AG04450 (cell line): ENCODE measurements around the gene OR51B2. TPM values are rescaled to one million over a fixed set of nuclear protein-coding genes. Genes with fewer than 3 reads are reported as not detected.
"Not testable (repeated sequence)": the region's sequence is repeated elsewhere in the genome, so short reads cannot be mapped to it uniquely, and the experiment has no call there.

Experiments used
- CTCF ChIA-PET: fragments of 300-600, 350-600 bp; formaldehyde crosslinking; extraction: SDS; loops from one replicate; lab custom pipeline; 2022; ENCODE audit warnings: antibody characterized with exemption, inconsistent platforms; lab: Charles Lee
- POLR2A ChIA-PET: fragments of 350-600 bp; formaldehyde crosslinking; extraction: SDS; loops from one replicate; lab custom pipeline; 2021; ENCODE audit warnings: antibody characterized with exemption, inconsistent platforms; lab: Yijun Ruan, JAX
- DNase-seq: peaks from one replicate; pipeline ENCODE4 v3.0.0-alpha.2; 2011; ENCODE audit warnings: low read depth, low spot score
- H3K27ac ChIP-seq: one replicate; pipeline ENCODE4 v1.5.1; 2012; ENCODE audit warnings: low read depth, low read length, control low read depth
- H3K27me3 ChIP-seq: one replicate; pipeline ENCODE4 v1.6.0; 2012; ENCODE audit warnings: low read length; ENCODE audit not compliant: control insufficient read depth, insufficient read depth
- H3K4me3 ChIP-seq: 2 replicates; pipeline ENCODE4 v1.5.1; 2011; ENCODE audit warnings: mild to moderate bottlenecking, low read depth, low read length, control low read depth
- H3K9me3 ChIP-seq: 2 replicates; pipeline ENCODE4 v1.5.1; 2012; ENCODE audit warnings: low read length; ENCODE audit not compliant: control insufficient read depth, insufficient read depth
- polyA plus RNA-seq: library from polyadenylated mRNA; depleted of rRNA; stranded (reverse); fragments of >200 nt; gene quantifications from 2 replicates; pipeline ENCODE4 v1.2.3, GENCODE V29; 2011
- TF ChIP-seq, protein P1 (sequence below): IDR thresholded peaks from 2 replicates; pipeline ENCODE4 v1.5.1; 2011; ENCODE audit warnings: low read depth, low read length, control low read depth, inconsistent platforms

OR51B2 gene
- polyA plus RNA-seq, 1 experiment, result not detected

DNA sequence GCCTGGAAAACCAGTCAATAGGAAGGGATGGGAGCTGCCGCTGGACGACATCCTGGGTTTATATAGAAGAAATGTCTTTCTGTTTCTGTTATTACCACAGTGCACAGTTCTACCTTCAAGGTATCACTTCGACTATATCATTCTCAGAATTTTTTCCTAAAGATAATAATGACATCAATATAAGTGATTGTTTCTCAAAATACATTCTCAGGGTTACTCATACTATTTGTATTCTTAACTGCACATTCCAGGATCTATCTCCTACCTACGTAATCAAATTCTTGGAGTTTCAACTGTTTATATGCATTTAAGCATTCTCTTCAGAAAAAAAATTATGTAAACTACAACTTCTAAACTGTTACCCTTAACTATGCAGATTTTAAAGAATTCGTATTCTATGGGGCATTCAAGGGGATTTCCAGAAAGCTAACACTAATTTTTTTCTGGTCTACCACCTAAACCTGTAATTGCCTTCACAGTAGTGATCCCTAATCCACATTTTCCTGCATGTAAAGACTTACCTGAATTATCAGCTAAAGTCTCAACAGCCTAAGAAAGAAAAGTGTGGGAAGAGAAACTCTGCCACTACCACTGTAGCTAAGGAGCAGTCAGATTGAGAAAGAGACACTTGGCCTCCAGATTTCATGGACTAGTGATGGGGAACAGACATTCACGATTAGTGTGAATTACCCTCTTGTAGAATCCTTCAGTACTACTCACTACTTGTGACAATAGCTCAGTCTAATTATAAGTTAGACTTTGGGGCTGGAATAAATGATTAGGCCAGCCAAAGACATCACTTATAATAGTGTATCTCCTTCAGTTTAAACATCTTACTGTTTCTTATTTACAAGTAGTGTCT is 19.6 kb upstream of the OR51B2 start, which contains the start of gene OR51B5:
TSS of gene OR51B5 (minus strand) at position 51 of the 862 bp plus-strand sequence. CDS start at position 51, 0 bp downstream.
- Histone ChIP-seq H3K4me3 (no peak within 1 kb of the TSS), H3K9me3 (no peaks in the 10 kb centered on the region), H3K27ac (peak within 1 kb of the TSS; percentile 90), H3K27me3 (no peaks in the 10 kb centered on the region)
- peak; percentile 59 for DNase-seq
- TF ChIP-seq, protein P1, sequence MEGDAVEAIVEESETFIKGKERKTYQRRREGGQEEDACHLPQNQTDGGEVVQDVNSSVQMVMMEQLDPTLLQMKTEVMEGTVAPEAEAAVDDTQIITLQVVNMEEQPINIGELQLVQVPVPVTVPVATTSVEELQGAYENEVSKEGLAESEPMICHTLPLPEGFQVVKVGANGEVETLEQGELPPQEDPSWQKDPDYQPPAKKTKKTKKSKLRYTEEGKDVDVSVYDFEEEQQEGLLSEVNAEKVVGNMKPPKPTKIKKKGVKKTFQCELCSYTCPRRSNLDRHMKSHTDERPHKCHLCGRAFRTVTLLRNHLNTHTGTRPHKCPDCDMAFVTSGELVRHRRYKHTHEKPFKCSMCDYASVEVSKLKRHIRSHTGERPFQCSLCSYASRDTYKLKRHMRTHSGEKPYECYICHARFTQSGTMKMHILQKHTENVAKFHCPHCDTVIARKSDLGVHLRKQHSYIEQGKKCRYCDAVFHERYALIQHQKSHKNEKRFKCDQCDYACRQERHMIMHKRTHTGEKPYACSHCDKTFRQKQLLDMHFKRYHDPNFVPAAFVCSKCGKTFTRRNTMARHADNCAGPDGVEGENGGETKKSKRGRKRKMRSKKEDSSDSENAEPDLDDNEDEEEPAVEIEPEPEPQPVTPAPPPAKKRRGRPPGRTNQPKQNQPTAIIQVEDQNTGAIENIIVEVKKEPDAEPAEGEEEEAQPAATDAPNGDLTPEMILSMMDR, result no peak
- CTCF ChIA-PET, result interaction anchor here (1.0 to 1.4 kb wide), 4 partner anchors 20 to 716 kb away, joined by 3 read pairs; no protein-coding TSS in a partner anchor
- POLR2A ChIA-PET, result interaction anchor here (1.4 to 1.7 kb wide), 2 partner anchors 20 to 24 kb away, joined by 5 to 12 read pairs; no protein-coding TSS in a partner anchor

DNA sequence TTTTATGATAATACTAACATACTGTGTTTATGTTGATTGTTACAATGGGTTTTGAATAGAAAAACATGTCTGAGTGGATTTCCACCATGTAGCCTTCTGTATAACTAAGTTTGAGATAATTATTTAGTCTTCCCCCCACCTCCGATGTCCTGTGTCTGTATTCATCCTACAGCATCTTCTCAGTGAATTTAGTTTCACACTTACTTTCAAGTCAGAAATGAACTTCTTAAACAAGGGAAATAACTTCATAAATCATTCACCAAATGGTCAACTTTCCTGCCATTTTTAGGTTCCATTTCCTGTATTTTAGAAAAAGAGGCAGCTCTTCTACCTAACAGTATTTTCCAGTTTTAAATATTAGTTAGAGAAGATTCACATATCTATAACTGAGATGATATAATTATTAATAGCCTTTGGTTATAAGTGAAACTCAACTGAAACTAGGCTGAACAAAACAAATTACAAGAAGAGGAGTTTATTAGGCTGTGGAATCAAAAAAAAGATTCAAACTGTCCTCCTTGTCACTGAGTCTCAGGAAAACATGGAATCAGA is 15.8 kb upstream of the OR51B2 start:
- Histone ChIP-seq H3K9me3 (no peaks in the 10 kb centered on the region), H3K4me3 (no peak overlapping the region), H3K27ac (no peak overlapping the region), H3K27me3 (no peaks in the 10 kb centered on the region)
- TF ChIP-seq, protein P1, result no peak
- POLR2A ChIA-PET, result no interaction called here
- no peak for DNase-seq
- CTCF ChIA-PET, result no interaction called here

DNA sequence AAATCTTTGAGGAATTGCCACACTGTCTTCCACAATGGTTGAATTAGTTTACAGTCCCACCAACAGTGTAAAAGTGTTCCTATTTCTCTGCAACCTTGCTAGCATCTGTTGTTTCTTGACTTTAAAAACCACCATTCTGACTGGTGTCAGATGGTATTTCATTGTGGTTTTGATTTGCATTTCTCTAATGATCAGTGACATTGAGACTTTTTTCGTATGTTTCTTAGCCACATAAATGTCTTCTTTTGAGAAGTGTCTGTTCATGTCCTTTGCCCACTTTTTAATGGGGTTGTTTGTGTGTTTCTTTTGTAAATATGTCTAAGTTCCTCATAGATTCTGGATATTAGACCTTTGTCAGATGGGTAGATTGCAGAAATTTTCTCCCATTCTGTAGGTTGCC is 13.2 kb upstream of the OR51B2 start:
- DNase-seq, H3K9me3 ChIP-seq, POLR2A ChIA-PET, H3K27ac ChIP-seq, H3K4me3 ChIP-seq, CTCF ChIA-PET, H3K27me3 ChIP-seq: not testable (repeated sequence)

DNA sequence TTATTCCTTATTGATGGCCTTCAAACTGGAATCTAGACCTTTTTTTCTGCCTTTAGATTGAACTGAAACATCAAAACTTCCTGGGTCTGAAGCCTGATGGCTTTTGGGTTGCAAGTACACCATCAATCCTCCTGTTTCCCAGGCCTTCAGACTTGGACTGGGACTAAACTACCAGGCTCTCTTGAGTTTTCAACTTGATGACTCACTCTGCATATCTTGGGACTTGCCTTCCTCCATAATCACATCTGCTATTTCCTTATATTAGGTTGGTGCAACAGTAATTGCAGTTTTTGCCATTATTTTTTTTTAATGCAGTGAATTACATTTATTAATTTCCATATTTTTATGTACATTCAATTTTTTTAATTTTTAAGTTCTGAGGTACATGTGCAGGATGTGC is 12.2 kb upstream of the OR51B2 start:
- no peaks in the 10 kb centered on the region for H3K27me3 ChIP-seq
- DNase-seq, result no peak
- ChIA-PET CTCF (no interaction called here), POLR2A (no interaction called here)
- no peaks in the 10 kb centered on the region for H3K9me3 ChIP-seq
- TF ChIP-seq, protein P1, result no peak
- no peak overlapping the region for H3K27ac ChIP-seq
- H3K4me3 ChIP-seq, result no peak overlapping the region

DNA sequence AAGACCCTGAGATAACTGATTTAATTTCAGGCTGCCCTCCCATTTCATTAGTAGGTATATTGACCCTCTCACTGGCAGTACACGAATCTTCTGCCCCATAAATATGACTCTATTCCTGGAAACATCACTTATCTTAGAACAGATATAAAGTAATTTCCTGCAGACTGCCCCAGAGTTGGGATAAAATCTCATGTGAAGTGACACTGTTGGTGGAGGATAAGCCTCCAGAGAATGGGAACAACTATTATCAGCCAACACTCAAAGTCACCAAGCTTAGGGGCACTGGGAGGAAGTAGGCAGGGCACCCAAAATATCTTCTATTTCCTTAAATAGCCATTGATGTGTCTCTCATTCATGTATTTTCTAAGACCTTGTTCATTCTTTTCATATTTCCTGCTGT is 11.1 kb upstream of the OR51B2 start:
- H3K27ac ChIP-seq, result no peak overlapping the region
- no peaks in the 10 kb centered on the region for H3K9me3 ChIP-seq
- ChIA-PET CTCF (no interaction called here), POLR2A (no interaction called here)
- H3K4me3 ChIP-seq, result no peak overlapping the region
- TF ChIP-seq, protein P1, result no peak
- H3K27me3 ChIP-seq, result no peaks in the 10 kb centered on the region
- DNase-seq, result no peak
